ENCODE data around the gene TC2N.
"Not testable (repeated sequence)": the region's sequence is repeated elsewhere in the genome, so short reads cannot be mapped to it uniquely, and the experiment has no call there.

Gene TC2N

GRCh38 chr14:91829511-91829910, 37.8 kb downstream of the TC2N start:
- no peak for DNase-seq (ENCODE audit: insufficient read length, low spot score)
- TF ChIP-seq POU2F2 (IDR thresholded peaks at IDR 0.05; ENCODE audit: low read depth, low read length) (no peak), POLR2AphosphoS5 (IDR thresholded peaks at IDR 0.05; ENCODE audit: low read depth, low read length) (no peak)
- no peak for FAIRE-seq

DNA sequence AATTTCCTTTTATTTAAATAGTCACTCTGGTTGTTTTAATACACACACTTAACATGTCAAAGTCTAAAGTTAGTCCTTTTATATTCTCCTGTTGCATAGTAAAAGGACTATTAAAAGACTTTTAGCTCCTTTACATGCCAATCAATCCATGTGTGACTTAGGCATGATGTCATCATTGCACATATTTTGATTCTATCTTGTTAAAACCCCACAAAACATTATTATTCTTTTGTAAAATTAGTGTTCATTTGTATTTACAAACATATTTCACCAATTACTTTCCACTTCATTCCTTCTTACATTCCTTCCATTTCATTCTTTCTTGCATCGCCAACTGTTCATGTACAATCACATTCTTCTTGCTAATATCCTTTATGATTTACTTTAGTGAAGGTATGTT, 39.6 kb downstream of the TC2N start:
- no peak for DNase-seq (ENCODE audit: insufficient read length, low spot score)
- FAIRE-seq = no peak
- no peak for TF ChIP-seq POLR2A (IDR thresholded peaks at IDR 0.05; ENCODE audit: low read depth, low read length)
- no peak for TF ChIP-seq PAX5 (IDR thresholded peaks at IDR 0.05; ENCODE audit: insufficient read depth, low read length, severe bottlenecking)
- TF ChIP-seq POU2F2 (IDR thresholded peaks at IDR 0.05; ENCODE audit: low read depth, low read length) = no peak
- TF ChIP-seq TAF1 (IDR thresholded peaks at IDR 0.05; ENCODE audit: low read depth, low read length) = no peak
- TF ChIP-seq SPI1 (IDR thresholded peaks at IDR 0.05; ENCODE audit: low read depth, low read length) = no peak
- TF ChIP-seq POLR2AphosphoS5 (IDR thresholded peaks at IDR 0.05; ENCODE audit: low read depth, low read length) = no peak

DNA sequence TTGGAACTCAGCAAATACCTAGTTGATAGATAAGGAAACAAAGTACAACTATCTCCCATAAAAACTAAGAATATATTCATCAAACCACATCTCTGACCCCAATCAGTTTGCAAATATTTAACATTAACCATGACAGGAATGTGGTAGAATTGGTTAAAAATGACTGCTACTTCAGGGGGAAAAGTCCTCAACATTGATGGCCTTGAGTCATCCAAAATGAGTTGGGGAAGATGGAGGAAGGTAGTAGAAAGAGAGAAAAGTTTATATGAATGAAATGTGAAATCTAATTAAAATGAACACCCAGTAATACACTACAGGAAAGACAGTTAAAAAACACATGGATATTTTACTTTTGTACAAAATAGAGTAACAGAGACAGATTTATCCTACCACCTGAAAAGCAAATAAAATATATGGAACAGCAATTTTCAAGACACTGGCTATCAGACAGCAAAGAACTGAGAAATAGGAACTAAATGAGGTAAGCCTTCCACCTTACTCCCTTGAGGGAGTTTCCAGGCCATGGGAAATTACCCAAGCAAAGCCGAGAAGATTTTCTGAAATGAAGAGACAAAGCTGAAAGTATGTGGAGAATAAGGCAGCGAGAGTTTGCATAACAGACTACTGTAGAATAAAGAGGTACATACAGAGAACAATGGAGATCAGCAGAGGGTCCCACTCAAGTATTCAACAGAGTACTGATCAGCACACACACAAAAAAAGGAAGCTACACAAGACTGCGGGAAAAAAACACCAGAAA, 49.6 kb downstream of the TC2N start:
- no peak for DNase-seq (ENCODE audit: insufficient read length, low spot score)
- FAIRE-seq = peak; percentile 67
- TF ChIP-seq POLR2A (IDR thresholded peaks at IDR 0.05; ENCODE audit: low read depth, low read length) (no peak), TAF1 (IDR thresholded peaks at IDR 0.05; ENCODE audit: low read depth, low read length) (no peak), PAX5 (IDR thresholded peaks at IDR 0.05; ENCODE audit: insufficient read depth, low read length, severe bottlenecking) (peak; percentile 68), SPI1 (IDR thresholded peaks at IDR 0.05; ENCODE audit: low read depth, low read length) (no peak; the same call in 1 of the 2 replicates)

GRCh38 chr14:91814317-91814716, 53.0 kb downstream of the TC2N start:
- FAIRE-seq = no peak
- no peak for DNase-seq (ENCODE audit: insufficient read length, low spot score)
- TF ChIP-seq SPI1 (IDR thresholded peaks at IDR 0.05; ENCODE audit: low read depth, low read length) (no peak), TAF1 (IDR thresholded peaks at IDR 0.05; ENCODE audit: low read depth, low read length) (no peak), PAX5 (IDR thresholded peaks at IDR 0.05; ENCODE audit: insufficient read depth, low read length, severe bottlenecking) (no peak), POLR2AphosphoS5 (IDR thresholded peaks at IDR 0.05; ENCODE audit: low read depth, low read length) (no peak), POLR2A (IDR thresholded peaks at IDR 0.05; ENCODE audit: low read depth, low read length) (no peak), POU2F2 (IDR thresholded peaks at IDR 0.05; ENCODE audit: low read depth, low read length) (no peak)

DNA sequence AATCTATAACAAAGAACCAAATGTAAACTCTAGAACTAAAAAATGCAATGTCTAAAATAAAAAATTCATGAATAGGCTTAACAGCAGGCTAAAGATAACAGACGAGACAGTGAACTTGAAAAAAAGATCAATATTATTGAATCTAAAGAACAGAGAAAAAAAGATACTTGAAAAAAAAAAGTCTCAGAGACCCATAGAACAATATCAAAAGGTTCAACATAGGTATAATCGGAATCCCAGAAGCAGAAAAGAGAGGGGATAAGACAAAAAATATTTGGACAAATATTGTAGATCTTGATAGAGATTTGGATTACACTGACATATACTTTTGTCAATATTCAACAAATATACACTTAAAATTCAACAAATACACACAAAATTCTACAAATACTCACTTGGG, 56.6 kb downstream of the TC2N start:
- FAIRE-seq = no peak
- DNase-seq (ENCODE audit: insufficient read length, low spot score) = no peak
- TF ChIP-seq SPI1 (IDR thresholded peaks at IDR 0.05; ENCODE audit: low read depth, low read length) (no peak), PAX5 (IDR thresholded peaks at IDR 0.05; ENCODE audit: insufficient read depth, low read length, severe bottlenecking) (no peak), POLR2A (IDR thresholded peaks at IDR 0.05; ENCODE audit: low read depth, low read length) (no peak), POLR2AphosphoS5 (IDR thresholded peaks at IDR 0.05; ENCODE audit: low read depth, low read length) (no peak), TAF1 (IDR thresholded peaks at IDR 0.05; ENCODE audit: low read depth, low read length) (no peak), POU2F2 (IDR thresholded peaks at IDR 0.05; ENCODE audit: low read depth, low read length) (no peak)

- FAIRE-seq (no peak), DNase-seq (ENCODE audit: insufficient read length, low spot score) (no peak)
- TF ChIP-seq SPI1 (IDR thresholded peaks at IDR 0.05; ENCODE audit: low read depth, low read length) = no peak
- TF ChIP-seq PAX5 (IDR thresholded peaks at IDR 0.05; ENCODE audit: insufficient read depth, low read length, severe bottlenecking) = no peak
- TF ChIP-seq POLR2A (IDR thresholded peaks at IDR 0.05; ENCODE audit: low read depth, low read length) = no peak
- no peak for TF ChIP-seq TAF1 (IDR thresholded peaks at IDR 0.05; ENCODE audit: low read depth, low read length)
- TF ChIP-seq POU2F2 (IDR thresholded peaks at IDR 0.05; ENCODE audit: low read depth, low read length) = no peak
- TF ChIP-seq POLR2AphosphoS5 (IDR thresholded peaks at IDR 0.05; ENCODE audit: low read depth, low read length) = no peak
These were observed 60.6 kb downstream of the TC2N start for GRCh38 chr14:91806716-91807115.

DNA sequence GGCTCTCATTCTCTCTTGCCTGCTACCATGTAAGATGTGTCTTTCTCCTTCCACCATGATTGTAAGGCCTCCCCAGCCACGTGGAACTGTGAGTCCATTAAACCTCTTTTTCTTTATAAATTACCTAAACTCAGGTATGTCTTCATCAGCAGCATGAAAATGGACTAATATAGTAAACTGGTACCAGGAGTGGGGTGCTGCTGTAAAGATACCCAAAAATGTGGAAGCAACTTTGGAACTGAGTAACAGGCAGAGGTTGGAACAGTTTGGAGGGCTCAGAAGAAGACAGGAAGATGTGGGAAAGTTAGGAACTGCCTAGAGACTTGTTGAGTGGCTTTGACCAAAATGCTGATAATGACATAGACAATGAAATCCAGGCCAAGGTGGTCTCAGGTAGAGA, 61.2 kb downstream of the TC2N start:
- FAIRE-seq; DNase-seq (ENCODE audit: insufficient read length, low spot score): not testable (repeated sequence)

GRCh38 chr14:91805659-91806058, 61.7 kb downstream of the TC2N start:
- no peak for FAIRE-seq
- TF ChIP-seq POLR2A (IDR thresholded peaks at IDR 0.05; ENCODE audit: low read depth, low read length) (no peak), POU2F2 (IDR thresholded peaks at IDR 0.05; ENCODE audit: low read depth, low read length) (no peak), TAF1 (IDR thresholded peaks at IDR 0.05; ENCODE audit: low read depth, low read length) (no peak), POLR2AphosphoS5 (IDR thresholded peaks at IDR 0.05; ENCODE audit: low read depth, low read length) (no peak), SPI1 (IDR thresholded peaks at IDR 0.05; ENCODE audit: low read depth, low read length) (no peak), PAX5 (IDR thresholded peaks at IDR 0.05; ENCODE audit: insufficient read depth, low read length, severe bottlenecking) (no peak)
- no peak for DNase-seq (ENCODE audit: insufficient read length, low spot score)

- no peak for FAIRE-seq
- no peak for DNase-seq (ENCODE audit: insufficient read length, low spot score)
- TF ChIP-seq POLR2AphosphoS5 (IDR thresholded peaks at IDR 0.05; ENCODE audit: low read depth, low read length) = no peak
- no peak for TF ChIP-seq POU2F2 (IDR thresholded peaks at IDR 0.05; ENCODE audit: low read depth, low read length)
- no peak for TF ChIP-seq POLR2A (IDR thresholded peaks at IDR 0.05; ENCODE audit: low read depth, low read length)
- TF ChIP-seq PAX5 (IDR thresholded peaks at IDR 0.05; ENCODE audit: insufficient read depth, low read length, severe bottlenecking) = no peak
- no peak for TF ChIP-seq SPI1 (IDR thresholded peaks at IDR 0.05; ENCODE audit: low read depth, low read length)
- no peak for TF ChIP-seq TAF1 (IDR thresholded peaks at IDR 0.05; ENCODE audit: low read depth, low read length)
These were observed 66.0 kb downstream of the TC2N start for GRCh38 chr14:91801358-91801757.

- TF ChIP-seq POLR2AphosphoS5 (IDR thresholded peaks at IDR 0.05; ENCODE audit: low read depth, low read length) (no peak), PAX5 (IDR thresholded peaks at IDR 0.05; ENCODE audit: insufficient read depth, low read length, severe bottlenecking) (no peak), POLR2A (IDR thresholded peaks at IDR 0.05; ENCODE audit: low read depth, low read length) (no peak), TAF1 (IDR thresholded peaks at IDR 0.05; ENCODE audit: low read depth, low read length) (no peak)
- DNase-seq (ENCODE audit: insufficient read length, low spot score) (no peak), FAIRE-seq (no peak)
These were observed 70.6 kb downstream of the TC2N start for GRCh38 chr14:91796617-91797347.

Measured in GM12891 (cell line).